ENCODE data around the gene PLGRKT. TPM values are rescaled to one million over a fixed set of nuclear protein-coding genes. Genes with fewer than 3 reads are reported as not detected.
"Not testable (repeated sequence)": the region's sequence is repeated elsewhere in the genome, so short reads cannot be mapped to it uniquely, and the experiment has no call there.

PLGRKT gene
- total RNA-seq, 2 experiments from 2014 or later, result 29.8 to 31.5 TPM

DNA sequence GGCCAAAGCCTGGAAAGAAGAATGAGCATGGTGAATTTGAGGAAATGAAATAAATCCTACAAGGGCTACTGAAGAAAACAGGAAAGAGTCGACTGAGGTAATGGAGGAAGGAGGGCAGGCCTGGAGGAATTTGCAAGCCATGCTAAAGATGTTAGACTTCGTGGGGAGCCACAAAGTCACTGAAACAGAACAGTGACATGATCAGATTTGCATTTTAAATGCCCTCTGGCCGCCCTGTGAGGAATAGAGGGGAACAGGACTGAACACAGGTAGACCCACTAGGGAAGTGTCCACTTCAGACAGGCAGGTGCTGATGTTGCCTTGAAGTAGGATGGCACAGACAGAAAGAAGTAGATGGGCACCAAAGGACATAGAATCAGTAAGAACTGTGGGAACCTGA is 55.2 kb downstream of the PLGRKT start:
- CTCF ChIA-PET, result no interaction called here
- H3K27ac Mint-ChIP-seq, result no peak overlapping the region
- H3K9me3 Mint-ChIP-seq (ENCODE audit: low read depth), result peaks cover 1% of the 10 kb centered on the region
- peaks cover 11% of the 10 kb centered on the region for H3K36me3 Mint-ChIP-seq
- H3K4me3 Mint-ChIP-seq, result no peak overlapping the region
- DNase-seq, result no peak
- no peaks in the 10 kb centered on the region for H3K27me3 Mint-ChIP-seq
- ATAC-seq, result no peak
- peaks cover 13% of the 10 kb centered on the region for H3K4me1 Mint-ChIP-seq

DNA sequence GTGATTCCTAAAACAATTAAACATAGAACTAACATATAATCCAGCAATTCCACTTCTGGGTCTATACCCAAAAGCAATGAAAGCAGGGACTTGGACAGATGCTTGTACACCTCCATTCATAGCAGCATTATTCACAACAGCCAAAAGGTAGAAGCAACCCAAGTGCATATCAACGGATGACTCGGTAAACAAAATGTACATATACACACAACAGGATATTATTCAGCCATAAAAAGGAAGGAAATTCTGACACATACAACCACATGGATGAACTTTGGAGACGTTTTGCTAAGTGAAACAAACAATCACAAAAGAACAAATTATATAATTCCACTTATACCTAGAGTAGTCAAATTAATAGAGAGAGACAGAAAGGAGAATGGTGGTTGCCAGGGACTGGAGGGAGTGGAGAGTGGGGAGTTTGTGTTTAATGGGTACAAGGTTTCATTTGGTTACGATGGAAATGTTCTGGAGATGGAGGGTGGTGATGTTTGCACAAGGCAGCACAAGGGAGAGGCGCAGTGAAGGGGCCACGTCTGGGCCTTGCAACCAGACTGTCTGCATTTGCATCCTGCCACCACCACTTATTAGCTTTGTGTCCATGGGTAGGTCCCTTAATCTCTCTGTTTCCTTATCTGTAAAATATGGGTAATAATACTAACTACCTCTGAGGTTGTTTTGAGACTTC is 61.8 kb downstream of the PLGRKT start:
- H3K4me3 Mint-ChIP-seq, result no peak overlapping the region
- peaks cover 25% of the 10 kb centered on the region for H3K4me1 Mint-ChIP-seq
- ATAC-seq (peak; percentile 63), DNase-seq (no peak)
- peaks cover 18% of the 10 kb centered on the region for H3K36me3 Mint-ChIP-seq
- H3K27me3 Mint-ChIP-seq, result no peaks in the 10 kb centered on the region
- H3K9me3 Mint-ChIP-seq (ENCODE audit: low read depth), result peaks cover 1% of the 10 kb centered on the region
- peak overlapping the region; percentile 55 for H3K27ac Mint-ChIP-seq
- CTCF ChIA-PET, result interaction anchor here (0.6 to 1.2 kb wide), 2 partner anchors 19 to 55 kb away, joined by 3 read pairs; no protein-coding TSS in a partner anchor

DNA sequence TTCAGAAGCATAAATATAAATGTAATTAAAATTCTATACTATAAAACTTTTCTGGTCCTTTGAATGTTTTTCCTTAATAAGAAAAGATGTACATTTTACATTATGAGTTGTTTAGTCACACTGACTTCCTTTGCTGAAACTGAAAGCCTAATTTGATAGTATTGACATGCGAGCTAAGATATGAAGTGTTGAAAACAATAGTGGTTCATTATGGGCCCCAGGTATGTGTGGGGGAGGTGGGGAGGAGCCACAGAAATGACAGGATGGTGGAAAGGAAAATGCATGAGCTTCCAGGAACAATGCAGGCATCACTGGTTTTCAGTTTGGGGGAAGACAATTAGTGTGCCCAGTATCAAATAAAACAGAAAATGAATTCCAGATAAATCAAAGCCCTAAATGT is 62.6 kb downstream of the PLGRKT start:
- no peaks in the 10 kb centered on the region for H3K27me3 Mint-ChIP-seq
- no peak overlapping the region for H3K4me3 Mint-ChIP-seq
- H3K4me1 Mint-ChIP-seq, result peaks cover 25% of the 10 kb centered on the region
- peak; percentile 60 for ATAC-seq
- peaks cover 13% of the 10 kb centered on the region for H3K36me3 Mint-ChIP-seq
- DNase-seq, result no peak
- H3K9me3 Mint-ChIP-seq (ENCODE audit: low read depth), result peaks cover 1% of the 10 kb centered on the region
- peak overlapping the region; percentile 16 for H3K27ac Mint-ChIP-seq
- CTCF ChIA-PET, result interaction anchor here (0.8 kb wide), 1 partner anchor 50 kb away, joined by 3 read pairs; no protein-coding TSS in a partner anchor

DNA sequence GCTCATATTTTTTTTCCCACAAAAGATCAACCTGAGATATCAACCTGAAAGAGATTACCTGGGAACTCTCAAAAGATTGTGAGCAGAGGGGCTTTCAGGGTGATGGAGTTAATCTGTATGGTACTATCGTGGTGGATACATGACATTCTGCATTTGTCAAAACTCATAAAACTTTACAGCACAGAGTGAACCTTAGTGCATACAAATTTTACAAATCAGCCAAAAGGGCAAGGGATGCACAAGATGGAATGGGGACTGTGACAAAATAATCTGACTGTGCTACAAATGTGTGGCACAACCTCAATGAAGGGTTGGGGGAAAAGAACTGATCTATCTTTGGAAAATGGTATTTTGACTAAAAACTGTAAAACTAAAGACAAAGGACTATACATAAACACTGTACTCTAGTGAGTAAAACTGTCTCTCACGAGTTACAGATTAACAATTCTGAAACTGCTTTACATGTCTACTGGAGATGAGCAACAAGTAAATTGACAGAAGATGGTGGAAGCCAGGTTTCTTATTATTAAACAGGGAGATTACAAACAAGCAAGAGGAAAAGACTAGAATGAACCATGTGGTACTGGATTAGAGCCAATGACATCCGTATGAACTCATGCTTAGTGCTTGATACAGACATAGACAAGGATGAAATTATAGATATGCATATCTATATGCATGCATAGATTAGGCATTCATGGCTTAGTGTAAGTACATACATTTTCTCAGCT is 73.3 kb downstream of the PLGRKT start:
- CTCF ChIA-PET, result no interaction called here

DNA sequence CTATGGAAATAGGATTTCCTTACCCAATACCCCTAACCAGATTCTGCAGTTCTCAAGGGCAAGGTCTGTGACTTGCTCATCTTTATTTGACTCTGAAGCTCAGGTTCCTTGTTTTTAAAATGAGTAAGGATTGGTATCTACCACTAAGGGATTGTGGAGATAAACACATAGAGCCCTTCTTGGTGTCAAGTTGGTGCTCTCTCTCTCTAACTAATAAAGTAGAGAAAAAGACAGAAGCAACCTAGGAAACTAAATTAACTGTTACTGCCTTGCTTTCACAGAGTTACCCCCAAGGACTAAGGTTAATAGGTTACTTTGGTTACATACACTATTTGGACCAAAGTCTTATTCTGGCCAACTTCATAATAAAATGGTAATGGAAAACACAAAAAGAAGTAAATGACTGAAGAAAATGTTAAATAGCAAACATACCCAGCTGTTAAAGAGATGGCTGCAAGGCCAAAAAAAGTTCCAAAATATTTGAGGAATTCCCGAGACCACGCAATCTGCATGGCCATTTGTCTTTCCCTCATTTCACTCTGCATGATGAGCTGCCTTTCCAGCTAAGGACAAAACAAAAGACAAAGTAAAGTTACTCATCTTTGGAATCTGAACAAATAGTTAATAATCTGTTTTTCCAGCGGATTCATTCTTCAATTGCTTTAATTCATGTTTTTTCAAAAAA is 76.3 kb downstream of the PLGRKT start:
- H3K9me3 Mint-ChIP-seq (ENCODE audit: low read depth), result no peaks in the 10 kb centered on the region
- H3K27ac Mint-ChIP-seq, result no peak overlapping the region
- no peak for ATAC-seq
- H3K27me3 Mint-ChIP-seq, result no peaks in the 10 kb centered on the region
- no peak overlapping the region for H3K4me3 Mint-ChIP-seq
- CTCF ChIA-PET, result interaction anchor here (1.1 kb wide), 1 partner anchor 9 kb away, joined by 3 read pairs; no protein-coding TSS in a partner anchor
- peaks cover 15% of the 10 kb centered on the region for H3K4me1 Mint-ChIP-seq
- peaks cover 25% of the 10 kb centered on the region for H3K36me3 Mint-ChIP-seq
- no peak for DNase-seq

More for the DNA sequence above, 73.3 kb downstream of the PLGRKT start:
- Mint-ChIP-seq H3K36me3 (peaks cover 27% of the 10 kb centered on the region), H3K4me3 (no peak overlapping the region), H3K27ac (peak overlapping the region; percentile 18), H3K4me1 (peaks cover 15% of the 10 kb centered on the region), H3K9me3 (ENCODE audit: low read depth) (peaks cover 8% of the 10 kb centered on the region), H3K27me3 (no peaks in the 10 kb centered on the region)
- ATAC-seq (no peak), DNase-seq (no peak)

DNA sequence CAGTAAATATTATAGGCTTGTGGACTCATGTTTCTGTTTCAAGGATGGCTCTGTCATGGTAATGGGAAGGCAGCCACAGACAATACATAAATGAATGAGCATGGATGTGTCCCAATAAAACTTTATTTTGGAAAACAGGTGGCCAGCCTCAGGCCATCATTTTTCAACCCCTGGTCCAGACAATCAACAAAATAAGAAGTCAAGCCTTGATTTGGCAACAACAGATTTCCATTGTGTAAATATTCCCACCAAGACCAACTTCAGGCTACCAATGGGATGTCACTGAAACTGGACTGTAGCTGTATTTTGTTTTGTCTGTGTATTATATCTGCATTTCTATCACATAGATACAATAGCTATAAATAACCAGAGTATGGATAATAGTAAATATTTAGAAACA is 77.4 kb downstream of the PLGRKT start:
- ATAC-seq, result no peak

DNA sequence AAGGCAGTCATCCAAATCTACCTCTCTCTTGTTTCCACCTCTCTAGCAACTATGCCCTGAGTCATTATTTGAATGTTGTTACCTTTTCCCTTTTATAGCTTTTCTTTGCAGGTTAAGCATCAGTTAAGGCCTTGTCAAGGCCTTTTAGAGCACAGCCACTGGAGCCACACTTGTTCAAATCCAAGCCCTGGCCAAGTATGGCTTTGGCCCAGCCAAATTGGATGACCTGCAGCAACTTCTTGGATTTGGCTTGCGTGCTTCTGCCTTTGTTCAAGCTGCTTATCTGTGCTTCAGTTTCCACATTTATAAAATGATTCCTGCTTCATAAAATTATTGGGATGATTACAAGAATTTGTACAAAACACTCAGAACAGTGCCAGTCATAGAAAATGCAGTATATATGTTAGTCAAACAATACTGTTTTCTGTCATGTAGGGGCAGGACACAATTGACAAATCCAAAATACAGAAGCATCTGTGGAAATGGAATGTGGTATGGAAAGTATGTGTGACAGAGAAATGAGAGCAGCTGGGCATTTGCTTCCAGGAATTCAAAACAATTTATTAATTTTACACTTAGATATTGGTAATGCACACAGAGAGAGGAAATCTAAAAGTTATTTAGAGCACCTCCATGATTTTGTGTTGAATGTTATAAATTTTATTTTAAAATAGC is 80.2 kb downstream of the PLGRKT start:
- no peak overlapping the region for H3K27ac Mint-ChIP-seq
- DNase-seq, result no peak

More for the DNA sequence above, 77.4 kb downstream of the PLGRKT start:
- Mint-ChIP-seq H3K4me1 (peaks cover 12% of the 10 kb centered on the region), H3K9me3 (ENCODE audit: low read depth) (no peaks in the 10 kb centered on the region), H3K27ac (no peak overlapping the region), H3K4me3 (no peak overlapping the region), H3K36me3 (peaks cover 25% of the 10 kb centered on the region), H3K27me3 (no peaks in the 10 kb centered on the region)
- CTCF ChIA-PET, result no interaction called here
- no peak for DNase-seq

DNA sequence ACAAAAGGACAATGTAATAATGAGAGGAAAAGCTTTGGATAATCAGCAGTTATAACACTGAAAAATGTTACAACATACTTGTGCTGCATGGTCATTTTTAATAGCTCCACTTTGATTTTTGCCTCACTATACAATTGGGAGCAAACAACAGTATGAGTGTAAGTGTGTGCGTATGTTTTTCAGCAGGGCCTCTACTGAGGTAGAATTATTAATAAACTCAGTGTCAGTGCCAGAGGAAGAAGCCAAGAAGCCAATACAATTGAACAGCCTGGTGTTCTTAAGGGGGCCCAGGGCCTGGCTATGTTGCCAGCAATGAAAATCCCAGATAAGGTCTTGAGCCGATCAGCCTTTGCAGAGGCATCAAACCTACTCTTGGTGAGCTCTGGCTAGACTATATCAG is 81.9 kb downstream of the PLGRKT start:
- DNase-seq (no peak), ATAC-seq (no peak)
- H3K4me1 Mint-ChIP-seq, result peaks cover 29% of the 10 kb centered on the region
- H3K36me3 Mint-ChIP-seq, result peaks cover 38% of the 10 kb centered on the region
- no peak overlapping the region for H3K27ac Mint-ChIP-seq
- CTCF ChIA-PET, result no interaction called here
- H3K9me3 Mint-ChIP-seq (ENCODE audit: low read depth), result peaks cover 7% of the 10 kb centered on the region
- no peaks in the 10 kb centered on the region for H3K27me3 Mint-ChIP-seq
- no peak overlapping the region for H3K4me3 Mint-ChIP-seq

More for the DNA sequence above, 80.2 kb downstream of the PLGRKT start:
- H3K4me3 Mint-ChIP-seq, result no peak overlapping the region
- H3K36me3 Mint-ChIP-seq, result peaks cover 37% of the 10 kb centered on the region
- peaks cover 2% of the 10 kb centered on the region for H3K9me3 Mint-ChIP-seq (ENCODE audit: low read depth)
- no peaks in the 10 kb centered on the region for H3K27me3 Mint-ChIP-seq
- CTCF ChIA-PET, result no interaction called here
- peaks cover 17% of the 10 kb centered on the region for H3K4me1 Mint-ChIP-seq
- no peak for ATAC-seq

DNA sequence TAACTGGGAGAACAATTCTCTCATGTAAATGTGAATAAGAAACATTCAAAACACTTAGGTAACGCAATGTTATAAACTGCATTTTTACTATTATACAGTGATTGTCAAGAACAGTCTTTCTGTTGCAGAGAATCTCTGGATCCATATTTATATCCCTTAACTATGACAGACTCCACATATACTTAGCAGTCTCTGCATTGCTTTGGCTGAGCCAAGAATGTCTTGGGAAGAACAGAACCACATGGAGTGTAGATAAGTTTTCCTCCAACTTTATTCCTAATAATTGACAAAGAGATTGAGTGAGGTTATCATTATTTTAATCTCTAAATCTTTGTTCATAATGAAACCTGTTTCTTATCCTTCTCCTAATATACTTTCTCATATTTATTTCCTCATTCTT is 82.5 kb downstream of the PLGRKT start:
- no peak for DNase-seq
- CTCF ChIA-PET, result no interaction called here
- ATAC-seq, result no peak
- H3K27ac Mint-ChIP-seq, result no peak overlapping the region
- peaks cover 36% of the 10 kb centered on the region for H3K36me3 Mint-ChIP-seq
- no peaks in the 10 kb centered on the region for H3K27me3 Mint-ChIP-seq
- H3K4me3 Mint-ChIP-seq, result no peak overlapping the region
- H3K4me1 Mint-ChIP-seq, result peaks cover 29% of the 10 kb centered on the region
- H3K9me3 Mint-ChIP-seq (ENCODE audit: low read depth), result peaks cover 9% of the 10 kb centered on the region

DNA sequence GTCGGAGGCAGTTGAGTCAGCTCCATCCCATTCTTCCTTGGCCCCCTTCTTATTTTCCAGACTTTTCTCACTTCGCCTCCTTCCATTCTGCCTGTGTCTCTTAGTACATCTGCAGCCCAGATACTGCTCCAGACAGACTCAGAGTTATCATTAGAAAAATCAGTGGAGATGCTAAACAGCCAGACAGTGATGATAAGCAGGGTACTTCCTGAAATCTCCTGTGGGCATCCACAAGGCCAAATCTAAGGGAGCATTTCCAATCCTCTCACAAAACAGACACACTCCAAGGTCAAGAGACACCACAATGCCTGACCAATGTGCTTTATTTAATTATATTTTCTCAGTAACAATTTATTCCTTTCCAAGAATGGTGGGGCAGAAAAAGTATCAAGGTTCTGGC is 83.5 kb downstream of the PLGRKT start:
- Mint-ChIP-seq H3K4me1 (peaks cover 29% of the 10 kb centered on the region), H3K9me3 (ENCODE audit: low read depth) (peaks cover 13% of the 10 kb centered on the region), H3K27ac (no peak overlapping the region), H3K4me3 (no peak overlapping the region), H3K36me3 (peaks cover 40% of the 10 kb centered on the region), H3K27me3 (no peaks in the 10 kb centered on the region)
- ATAC-seq (no peak), DNase-seq (no peak)
- CTCF ChIA-PET, result no interaction called here

DNA sequence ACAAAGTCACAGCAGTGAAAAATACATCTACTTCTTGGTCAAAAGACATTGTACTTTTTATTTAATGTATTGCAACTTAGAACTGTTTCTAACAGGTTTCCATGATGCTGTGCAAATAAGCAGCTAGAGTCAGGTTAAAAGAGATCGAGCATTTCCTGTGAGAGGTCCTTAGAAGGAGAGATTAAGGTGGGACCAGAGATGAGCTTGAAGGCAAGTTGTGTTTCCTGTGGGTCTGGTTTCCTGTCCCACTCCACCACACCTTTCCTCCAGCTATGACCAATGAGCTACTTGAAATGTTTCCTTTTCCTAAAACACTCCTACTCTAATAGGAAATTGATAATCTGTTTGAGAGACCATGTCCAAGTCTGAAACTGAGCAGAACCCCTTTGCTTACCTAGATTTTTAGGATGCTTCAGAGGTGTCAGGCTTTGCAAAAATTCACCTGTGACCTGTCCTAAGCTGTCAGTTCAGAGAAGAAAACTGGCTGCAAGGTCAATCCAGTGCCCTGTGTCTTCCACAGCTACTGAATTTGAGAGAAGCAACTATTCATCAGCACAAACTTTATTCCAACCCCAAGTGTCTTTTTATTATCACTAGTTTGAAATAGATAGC is 85.0 kb downstream of the PLGRKT start:
- CTCF ChIA-PET, result interaction anchor here (0.7 to 2.1 kb wide), 8 partner anchors 9 to 564 kb away, joined by 3 to 10 read pairs (median 3); partner anchors contain the start of genes CD274 and RLN1
- H3K4me1 Mint-ChIP-seq, result peaks cover 29% of the 10 kb centered on the region
- DNase-seq (peak; percentile 71), ATAC-seq (peak; percentile 95)
- peaks cover 16% of the 10 kb centered on the region for H3K9me3 Mint-ChIP-seq (ENCODE audit: low read depth)
- H3K27me3 Mint-ChIP-seq, result no peaks in the 10 kb centered on the region
- peak overlapping the region; percentile 17 for H3K4me3 Mint-ChIP-seq
- H3K36me3 Mint-ChIP-seq, result peaks cover 38% of the 10 kb centered on the region
- H3K27ac Mint-ChIP-seq, result peak overlapping the region; percentile 77

DNA sequence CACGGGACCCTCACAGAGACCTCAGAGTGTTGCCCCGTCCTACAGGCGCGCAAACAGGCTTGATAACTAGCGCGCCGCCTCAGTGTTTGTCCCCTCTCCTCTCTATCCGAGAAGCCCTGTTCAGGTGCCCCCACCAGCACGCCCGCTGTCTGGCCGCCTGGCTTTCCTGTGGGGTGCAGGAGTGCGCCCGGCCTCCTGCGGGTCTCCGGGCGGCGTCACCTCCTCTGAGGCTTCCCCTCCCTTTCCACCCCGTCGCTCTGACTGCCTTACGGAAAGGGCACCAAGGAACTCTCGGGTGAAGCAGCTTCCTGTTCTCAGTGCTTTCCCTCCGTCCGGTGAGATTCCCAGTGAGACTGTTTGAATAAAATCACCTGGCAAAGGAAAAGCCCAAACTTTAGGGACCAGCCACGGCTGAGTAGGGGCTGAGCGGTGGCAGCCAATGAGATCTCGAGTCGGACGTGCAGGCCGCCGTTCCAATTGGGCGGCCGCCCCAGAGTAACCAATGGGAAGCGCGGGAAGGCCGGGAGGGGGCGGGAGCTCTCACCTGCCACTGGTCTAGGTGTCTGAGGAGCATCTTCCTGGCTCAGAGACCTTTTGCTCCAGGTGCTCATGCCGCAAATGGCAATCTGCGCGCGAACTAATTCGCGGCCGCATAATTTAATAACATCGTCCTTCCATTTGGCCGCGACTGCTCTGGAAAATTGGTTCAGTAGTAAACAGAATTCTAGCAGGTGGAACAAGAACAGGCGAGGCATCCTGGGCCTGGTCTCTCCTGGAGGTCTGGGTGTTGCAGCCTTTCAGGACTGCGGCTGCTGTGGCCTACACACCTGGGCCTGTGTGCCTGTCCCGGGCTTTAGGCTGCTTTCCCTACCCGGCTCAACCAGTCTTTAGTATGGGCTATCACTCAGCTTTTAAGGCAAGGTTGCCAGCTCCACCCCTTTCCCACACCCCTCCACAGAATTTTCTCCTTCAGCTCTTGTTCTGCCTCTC is 98.4 kb downstream of the PLGRKT start, which contains the start of gene RLN1:
Gene RLN1, minus strand, starts transcription at position 885 of the 990 bp plus-strand sequence. Its CDS starts 130 bp downstream, at position 755.
- Mint-ChIP-seq H3K4me1 (peaks cover 25% of the 10 kb centered on the region), H3K27ac (peak within 1 kb of the TSS; percentile 72), H3K4me3 (peak within 1 kb of the TSS; percentile 64)
- not testable (repeated sequence) for H3K9me3 Mint-ChIP-seq (ENCODE audit: low read depth); H3K36me3 Mint-ChIP-seq; H3K27me3 Mint-ChIP-seq; DNase-seq
- peak; percentile 100 for ATAC-seq
- CTCF ChIA-PET, result interaction anchor here (1.9 kb wide), 1 partner anchor 13 kb away, joined by 10 read pairs; no protein-coding TSS in a partner anchor

All from activated CD8-positive, alpha-beta memory T cell treated with anti-CD3 and anti-CD28 coated beads, Interleukin-2, amount 10 ng/mL, durations not matched to agents 7 days and 5 days (primary cell).